ENCODE results near the gene PITX3.

PITX3 gene

GRCh38 chr10:102230861-102231356 is 10.4 kb downstream of the PITX3 start:
- peak; percentile 8 for TF ChIP-seq CTCF (IDR thresholded peaks at IDR 0.05; ENCODE audit: low read depth, low read length, missing control alignments)
- DNase-seq (ENCODE audit: extremely low read depth, low read depth) = no peak
- peak overlapping the region; percentile 23 for H3K4me3 ChIP-seq (replicated peaks; ENCODE audit: low read depth, low read length)

- DNase-seq (ENCODE audit: extremely low read depth, low read depth) = peak; percentile 12
- TF ChIP-seq CTCF (IDR thresholded peaks at IDR 0.05; ENCODE audit: low read depth, low read length, missing control alignments) = no peak
- peak overlapping the region; percentile 23 for H3K4me3 ChIP-seq (replicated peaks; ENCODE audit: low read depth, low read length)
These were observed 10.9 kb downstream of the PITX3 start for GRCh38 chr10:102230264-102230860.

- TF ChIP-seq CTCF (IDR thresholded peaks at IDR 0.05; ENCODE audit: low read depth, low read length, missing control alignments) = peak; percentile 97
- H3K4me3 ChIP-seq (replicated peaks; ENCODE audit: low read depth, low read length) = 0 out of 2 replicates have a peak overlapping the region, but pooled peaks have one; percentile 19
- peak; percentile 25 for DNase-seq (ENCODE audit: extremely low read depth, low read depth)
These were observed 11.5 kb downstream of the PITX3 start for GRCh38 chr10:102229810-102230263.

GRCh38 chr10:102227050-102227449 is 14.3 kb downstream of the PITX3 start:
- no peak overlapping the region for H3K4me3 ChIP-seq (replicated peaks; ENCODE audit: low read depth, low read length)
- no peak for DNase-seq (ENCODE audit: extremely low read depth, low read depth)
- no peak for TF ChIP-seq CTCF (IDR thresholded peaks at IDR 0.05; ENCODE audit: low read depth, low read length, missing control alignments)

- H3K4me3 ChIP-seq (replicated peaks; ENCODE audit: low read depth, low read length) = no peak overlapping the region
- no peak for DNase-seq (ENCODE audit: extremely low read depth, low read depth)
- TF ChIP-seq CTCF (IDR thresholded peaks at IDR 0.05; ENCODE audit: low read depth, low read length, missing control alignments) = no peak
These were observed 14.8 kb downstream of the PITX3 start for GRCh38 chr10:102226542-102226870.

GRCh38 chr10:102225646-102226541 is 15.4 kb downstream of the PITX3 start, which contains the start of gene ELOVL3:
Gene ELOVL3 (plus strand): TSS chr10:102226299. CDS start chr10:102226549, 250 bp downstream.
- no peak within 1 kb of the TSS for H3K4me3 ChIP-seq (replicated peaks; ENCODE audit: low read depth, low read length)
- peak; percentile 73 for DNase-seq (ENCODE audit: extremely low read depth, low read depth)
- no peak for TF ChIP-seq CTCF (IDR thresholded peaks at IDR 0.05; ENCODE audit: low read depth, low read length, missing control alignments)

Measured in HFF-Myc (cell line).